PC-9 (cell line): Measurements from ENCODE around the gene AFF2. TPM values are rescaled to one million over a fixed set of nuclear protein-coding genes. Genes with fewer than 3 reads are reported as not detected.

ENCODE experiments used
- BruUV-seq: library from RNA; stranded (reverse); fragments of 400-500 nt; replicated peaks from 2 replicates; lab custom pipeline; 2021; lab: Mats Ljungman, UMichigan
- CTCF ChIA-PET: fragments of 300-600 bp; sonication (Branson Sonifier 250); formaldehyde crosslinking; loops from one replicate; lab custom pipeline; 2022; ENCODE audit warnings: antibody characterized with exemption; lab: Charles Lee
- POLR2A ChIA-PET: fragments of 300-600 bp; sonication (Branson Sonifier 250); formaldehyde crosslinking; loops from one replicate; lab custom pipeline; 2022; ENCODE audit warnings: antibody characterized with exemption; ENCODE audit not compliant: unreplicated experiment; lab: Charles Lee
- DNase-seq, 2 experiments: peaks; one replicate each; pipeline versions ENCODE4 v3.0.0 to v3.0.0-alpha.2; 2015 to 2022; ENCODE audit warnings: mixed read lengths in 1 of 2
- H2AFZ ChIP-seq: fragments of 200-600 bp; sonication (generic); 2 replicates; pipeline ENCODE4 v1.8.1; 2017; ENCODE audit warnings: antibody characterized with exemption
- H3F3A ChIP-seq: fragments of 200-600 bp; sonication (generic); 2 replicates; pipeline ENCODE4 v1.8.1; 2017; ENCODE audit warnings: antibody characterized with exemption, mild to moderate bottlenecking, low read depth; ENCODE audit not compliant: insufficient read depth
- H3K27ac ChIP-seq: fragments of 200-600 bp; sonication (generic); 2 replicates; pipeline ENCODE4 v1.6.1; 2016; ENCODE audit warnings: mixed run types
- H3K27me3 ChIP-seq: fragments of 200-600 bp; sonication (generic); 2 replicates; pipeline ENCODE4 v1.6.1; 2016; ENCODE audit warnings: low read depth, mixed run types; ENCODE audit not compliant: insufficient read depth
- H3K36me3 ChIP-seq: fragments of 200-600 bp; sonication (generic); 2 replicates; pipeline ENCODE4 v1.6.1; 2016; ENCODE audit warnings: low read depth, mixed run types
- H3K4me1 ChIP-seq: fragments of 200-600 bp; sonication (generic); replicated peaks from 2 replicates; pipeline ENCODE4 v1.6.1; 2016; ENCODE audit warnings: mixed run types; ENCODE audit not compliant: insufficient read depth
- H3K4me2 ChIP-seq: fragments of 200-600 bp; sonication (generic); 2 replicates; pipeline ENCODE4 v1.6.1; 2017; ENCODE audit warnings: mixed run types
- H3K4me3 ChIP-seq: fragments of 200-600 bp; sonication (generic); 2 replicates; pipeline ENCODE4 v1.6.1; 2016; ENCODE audit warnings: mixed run types
- H3K79me2 ChIP-seq: fragments of 200-600 bp; sonication (generic); 2 replicates; pipeline ENCODE4 v1.6.1; 2017; ENCODE audit warnings: low read depth, mixed run types
- H3K9me2 ChIP-seq: fragments of 200-600 bp; sonication (generic); 2 replicates; pipeline ENCODE4 v1.8.1; 2017; ENCODE audit warnings: mild to moderate bottlenecking; ENCODE audit not compliant: insufficient read depth
- H3K9me3 ChIP-seq: fragments of 200-600 bp; sonication (generic); 2 replicates; pipeline ENCODE4 v1.8.1; 2016; ENCODE audit warnings: low read depth; ENCODE audit not compliant: insufficient read depth
- H4K20me1 ChIP-seq: fragments of 200-600 bp; sonication (generic); 2 replicates; pipeline ENCODE4 v1.8.1; 2017; ENCODE audit not compliant: insufficient read depth
- EZH2 ChIP-seq: fragments of 200-600 bp; sonication (generic); IDR thresholded peaks from 2 replicates; pipeline ENCODE4 v1.8.0; 2017; ENCODE audit warnings: antibody characterized with exemption, low read depth
- intact Hi-C: fragments of 100-400 bp; cut with micrococcal nuclease; formaldehyde crosslinking; loops from one replicate; pipeline ENCODE4 v1.10.0; 2022; ENCODE audit not compliant: unreplicated experiment
- total RNA-seq: library from RNA; stranded (reverse); gene quantifications from 2 replicates; pipeline ENCODE4 v1.2.3, GENCODE V29; 2021
- TF ChIP-seq, protein P1 (sequence below): fragments of 200-600 bp; sonication (generic); conservative IDR thresholded peaks from 2 replicates; pipeline ENCODE4 v1.6.1; 2017; ENCODE audit warnings: mixed run types, antibody characterized with exemption, mild to moderate bottlenecking, moderate library complexity

Gene AFF2
- total RNA-seq, 1 experiment from 2014 or later: not detected

DNA sequence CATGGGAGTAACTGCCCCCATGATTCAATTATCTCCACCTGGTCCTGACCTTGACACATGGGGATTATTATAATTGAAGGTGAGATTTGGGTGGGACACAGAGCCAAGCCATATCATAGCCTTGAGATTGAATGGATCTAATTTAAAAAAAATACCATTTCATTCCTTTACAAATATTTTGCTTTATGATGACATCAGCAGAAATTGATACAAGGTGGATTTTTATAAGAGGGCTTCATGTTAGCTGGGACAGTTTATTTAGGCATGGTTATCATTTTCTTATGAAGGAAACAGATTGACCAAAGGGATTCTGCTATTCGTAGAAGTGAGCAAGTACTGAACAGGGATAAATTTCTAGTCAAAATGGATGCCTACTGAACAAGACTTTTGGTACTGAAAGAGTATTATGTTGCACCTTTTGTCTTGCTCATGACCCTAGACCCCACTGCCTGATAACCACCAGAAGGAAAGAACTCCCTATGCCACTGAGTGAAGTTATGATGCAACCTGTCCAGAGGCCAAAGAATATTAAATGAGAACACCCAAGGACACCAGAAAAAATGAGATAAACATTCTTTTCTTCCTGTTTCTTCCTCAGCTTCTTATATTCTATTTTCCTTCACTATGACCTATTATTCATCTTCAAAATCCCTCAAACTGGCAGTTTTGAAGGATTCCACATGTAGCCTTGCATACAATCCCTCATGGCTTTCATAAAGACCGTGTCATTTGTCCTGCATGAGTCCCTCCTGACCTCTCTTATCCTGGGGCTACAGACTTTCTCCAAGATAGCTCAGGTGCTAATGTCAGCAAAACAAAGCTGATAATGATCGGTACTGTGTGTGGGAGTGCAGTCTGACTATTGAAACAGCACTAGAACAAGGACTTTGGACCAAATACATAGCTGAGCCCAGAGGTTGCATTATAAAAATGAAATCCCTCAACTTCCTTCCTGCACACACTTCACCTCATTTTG is 118.3 kb downstream of the AFF2 start:
- Histone ChIP-seq H3K4me3 (no peak overlapping the region), H3F3A (no peaks in the 10 kb centered on the region), H3K4me2 (no peak overlapping the region), H3K36me3 (no peaks in the 10 kb centered on the region), H3K4me1 (no peaks in the 10 kb centered on the region), H3K79me2 (no peaks in the 10 kb centered on the region), H3K27me3 (no peaks in the 10 kb centered on the region), H4K20me1 (no peaks in the 10 kb centered on the region), H3K9me2 (no peaks in the 10 kb centered on the region), H3K9me3 (no peaks in the 10 kb centered on the region), H2AFZ (no peak overlapping the region), H3K27ac (no peak overlapping the region)
- CTCF ChIA-PET: no interaction called here
- intact Hi-C loops: no loop called here
- DNase-seq: no peak
- POLR2A ChIA-PET: no interaction called here
- BruUV-seq: no TSS peak
- TF ChIP-seq EZH2: no peak
- TF ChIP-seq, protein P1, sequence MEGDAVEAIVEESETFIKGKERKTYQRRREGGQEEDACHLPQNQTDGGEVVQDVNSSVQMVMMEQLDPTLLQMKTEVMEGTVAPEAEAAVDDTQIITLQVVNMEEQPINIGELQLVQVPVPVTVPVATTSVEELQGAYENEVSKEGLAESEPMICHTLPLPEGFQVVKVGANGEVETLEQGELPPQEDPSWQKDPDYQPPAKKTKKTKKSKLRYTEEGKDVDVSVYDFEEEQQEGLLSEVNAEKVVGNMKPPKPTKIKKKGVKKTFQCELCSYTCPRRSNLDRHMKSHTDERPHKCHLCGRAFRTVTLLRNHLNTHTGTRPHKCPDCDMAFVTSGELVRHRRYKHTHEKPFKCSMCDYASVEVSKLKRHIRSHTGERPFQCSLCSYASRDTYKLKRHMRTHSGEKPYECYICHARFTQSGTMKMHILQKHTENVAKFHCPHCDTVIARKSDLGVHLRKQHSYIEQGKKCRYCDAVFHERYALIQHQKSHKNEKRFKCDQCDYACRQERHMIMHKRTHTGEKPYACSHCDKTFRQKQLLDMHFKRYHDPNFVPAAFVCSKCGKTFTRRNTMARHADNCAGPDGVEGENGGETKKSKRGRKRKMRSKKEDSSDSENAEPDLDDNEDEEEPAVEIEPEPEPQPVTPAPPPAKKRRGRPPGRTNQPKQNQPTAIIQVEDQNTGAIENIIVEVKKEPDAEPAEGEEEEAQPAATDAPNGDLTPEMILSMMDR: no peak

DNA sequence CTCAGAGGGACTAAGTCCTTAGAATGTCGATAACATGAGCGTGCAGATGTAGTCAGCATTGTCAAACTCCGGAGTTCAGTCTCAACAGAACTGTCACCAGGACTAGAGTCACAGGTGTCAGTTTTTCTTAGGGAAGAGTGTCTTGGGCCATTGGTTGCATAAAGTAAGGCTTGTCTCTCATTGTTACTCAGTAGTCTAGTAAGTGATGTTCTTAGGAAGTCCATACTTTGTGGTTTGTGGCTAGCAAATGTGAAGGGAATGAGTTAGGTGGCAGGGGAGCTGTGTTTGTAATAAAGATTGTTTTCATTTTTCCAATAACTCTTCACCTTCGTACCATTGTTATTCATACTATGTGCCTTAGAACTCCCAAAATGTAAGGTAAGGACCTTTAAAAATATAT is 119.6 kb downstream of the AFF2 start:
- TF ChIP-seq, protein P1: no peak
- no peak for TF ChIP-seq EZH2
- no peak overlapping the region for H3K4me2 ChIP-seq
- H3K36me3 ChIP-seq: no peaks in the 10 kb centered on the region
- no TSS peak for BruUV-seq
- POLR2A ChIA-PET: no interaction called here
- H3K9me3 ChIP-seq: no peaks in the 10 kb centered on the region
- no peaks in the 10 kb centered on the region for H3K4me1 ChIP-seq
- 0 out of 2 replicates have a peak, but pooled peaks cover 2% of the 10 kb centered on the region for H4K20me1 ChIP-seq
- CTCF ChIA-PET: no interaction called here
- no peaks in the 10 kb centered on the region for H3K79me2 ChIP-seq
- H3K9me2 ChIP-seq: no peaks in the 10 kb centered on the region
- no peaks in the 10 kb centered on the region for H3K27me3 ChIP-seq
- no peak for DNase-seq
- no peak overlapping the region for H3K4me3 ChIP-seq
- no peaks in the 10 kb centered on the region for H3F3A ChIP-seq
- H3K27ac ChIP-seq: no peak overlapping the region
- intact Hi-C loops: no loop called here
- no peak overlapping the region for H2AFZ ChIP-seq

DNA sequence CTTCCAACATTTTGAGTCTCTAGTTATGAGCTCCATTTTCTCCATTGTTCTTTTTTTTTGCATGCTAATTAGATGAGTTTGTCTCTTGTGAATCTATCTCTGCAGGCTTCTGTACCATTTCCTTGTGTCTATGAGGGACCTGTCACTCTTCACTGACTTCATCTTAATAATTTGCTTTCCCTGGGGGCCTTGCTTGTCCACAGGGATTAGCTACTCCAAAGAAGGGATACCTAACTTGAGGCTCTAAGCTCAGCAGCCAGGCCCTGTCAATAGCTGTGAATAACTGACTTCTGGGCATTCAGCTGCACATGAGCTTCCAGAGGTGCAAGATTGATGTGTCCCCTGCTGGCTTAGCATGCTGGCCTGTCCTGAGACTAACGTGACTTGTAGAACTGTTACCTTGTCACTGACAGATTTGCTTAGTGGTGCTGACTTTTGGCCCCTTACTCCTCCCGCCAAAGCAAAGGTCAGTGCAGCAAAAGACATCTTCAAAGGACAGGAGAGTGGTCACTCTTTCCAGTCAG is 124.6 kb downstream of the AFF2 start:
- no peak overlapping the region for H3K4me2 ChIP-seq
- H3K9me2 ChIP-seq: no peaks in the 10 kb centered on the region
- H3K4me1 ChIP-seq: no peaks in the 10 kb centered on the region
- no peaks in the 10 kb centered on the region for H3K27me3 ChIP-seq
- no peak overlapping the region for H3K27ac ChIP-seq
- ChIA-PET POLR2A (no interaction called here), CTCF (no interaction called here)
- H3K79me2 ChIP-seq: no peaks in the 10 kb centered on the region
- H3F3A ChIP-seq: no peaks in the 10 kb centered on the region
- H3K9me3 ChIP-seq: no peaks in the 10 kb centered on the region; the same call in 1 of the 2 replicates
- intact Hi-C loops: no loop called here
- TF ChIP-seq, protein P1: no peak
- no peak for TF ChIP-seq EZH2
- H3K4me3 ChIP-seq: no peak overlapping the region
- no peak overlapping the region for H2AFZ ChIP-seq
- no TSS peak for BruUV-seq
- H4K20me1 ChIP-seq: 0 out of 2 replicates have a peak, but pooled peaks cover 2% of the 10 kb centered on the region
- no peak for DNase-seq
- no peaks in the 10 kb centered on the region for H3K36me3 ChIP-seq
